HL-60 (cell line): Measurements from ENCODE around the gene PELI2.
A peak's percentile ranks its signal among the peaks of the same experiment; 100 is the strongest.

Experiments
- DNase-seq, 2 experiments: peaks; one replicate each; pipeline ENCODE4 v3.0.0-alpha.2; 2010 to 2020; ENCODE audit warnings: low read depth in 1 of 2, low spot score in 1 of 2
- H3K27ac ChIP-seq: fragments of 250-450 bp; sonication (Bioruptor Pico); replicated peaks from 2 replicates; pipeline ENCODE4 v1.5.1; 2020; ENCODE audit warnings: mild to moderate bottlenecking, moderate library complexity
- H3K27me3 ChIP-seq: fragments of 250-450 bp; sonication (Bioruptor Pico); 2 replicates; pipeline ENCODE4 v1.5.1; 2021; ENCODE audit warnings: mild to moderate bottlenecking, moderate library complexity; ENCODE audit not compliant: insufficient read depth, poor library complexity, severe bottlenecking
- H3K4me3 ChIP-seq: replicated peaks from 2 replicates; pipeline ENCODE4 v1.5.1; 2011; ENCODE audit warnings: mild to moderate bottlenecking, control low read depth, low read length; ENCODE audit not compliant: insufficient read depth
- GABPA ChIP-seq: IDR thresholded peaks from 2 replicates; pipeline ENCODE4 v1.6.1; 2012; ENCODE audit warnings: low read depth
- POLR2AphosphoS5 ChIP-seq: IDR thresholded peaks from 2 replicates; pipeline ENCODE4 v1.6.1; 2012; ENCODE audit warnings: low read depth
- SPI1 ChIP-seq: IDR thresholded peaks from 2 replicates; pipeline ENCODE4 v1.6.1; 2012; ENCODE audit warnings: low read depth, mild to moderate bottlenecking, borderline replicate concordance
- TF ChIP-seq, protein P1 (sequence below): IDR thresholded peaks from 2 replicates; pipeline ENCODE4 v1.6.1; 2012; ENCODE audit warnings: low read depth; ENCODE audit not compliant: insufficient replicate concordance
- TF ChIP-seq, protein P2 (sequence below): IDR thresholded peaks from one replicate; pipeline ENCODE4 v1.5.1; 2011; ENCODE audit warnings: low read length, control low read depth, inconsistent platforms; ENCODE audit not compliant: insufficient read depth

PELI2 gene

DNA sequence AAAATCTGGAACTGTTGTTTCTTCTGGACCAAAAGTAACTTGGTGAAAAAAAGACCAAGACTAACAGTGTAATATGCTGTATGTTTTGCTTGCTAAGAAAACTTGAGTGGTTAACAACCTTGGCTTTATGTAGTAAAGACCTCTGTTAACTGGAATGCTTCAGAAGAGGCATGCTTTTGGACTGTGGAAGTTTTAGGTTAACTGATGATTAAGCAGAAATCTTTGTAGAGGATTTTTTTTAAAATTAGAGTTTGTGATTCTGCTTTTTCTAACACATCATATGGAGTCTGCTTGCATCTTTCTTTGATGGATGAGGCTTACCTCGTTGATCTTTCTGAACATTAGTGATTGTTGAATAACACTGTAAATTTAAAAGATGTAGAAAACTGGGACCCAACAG is 17.5 kb downstream of the PELI2 start:
- H3K27ac ChIP-seq, result no peak overlapping the region
- TF ChIP-seq SPI1 (no peak), POLR2AphosphoS5 (no peak), GABPA (no peak)
- TF ChIP-seq, protein P1, sequence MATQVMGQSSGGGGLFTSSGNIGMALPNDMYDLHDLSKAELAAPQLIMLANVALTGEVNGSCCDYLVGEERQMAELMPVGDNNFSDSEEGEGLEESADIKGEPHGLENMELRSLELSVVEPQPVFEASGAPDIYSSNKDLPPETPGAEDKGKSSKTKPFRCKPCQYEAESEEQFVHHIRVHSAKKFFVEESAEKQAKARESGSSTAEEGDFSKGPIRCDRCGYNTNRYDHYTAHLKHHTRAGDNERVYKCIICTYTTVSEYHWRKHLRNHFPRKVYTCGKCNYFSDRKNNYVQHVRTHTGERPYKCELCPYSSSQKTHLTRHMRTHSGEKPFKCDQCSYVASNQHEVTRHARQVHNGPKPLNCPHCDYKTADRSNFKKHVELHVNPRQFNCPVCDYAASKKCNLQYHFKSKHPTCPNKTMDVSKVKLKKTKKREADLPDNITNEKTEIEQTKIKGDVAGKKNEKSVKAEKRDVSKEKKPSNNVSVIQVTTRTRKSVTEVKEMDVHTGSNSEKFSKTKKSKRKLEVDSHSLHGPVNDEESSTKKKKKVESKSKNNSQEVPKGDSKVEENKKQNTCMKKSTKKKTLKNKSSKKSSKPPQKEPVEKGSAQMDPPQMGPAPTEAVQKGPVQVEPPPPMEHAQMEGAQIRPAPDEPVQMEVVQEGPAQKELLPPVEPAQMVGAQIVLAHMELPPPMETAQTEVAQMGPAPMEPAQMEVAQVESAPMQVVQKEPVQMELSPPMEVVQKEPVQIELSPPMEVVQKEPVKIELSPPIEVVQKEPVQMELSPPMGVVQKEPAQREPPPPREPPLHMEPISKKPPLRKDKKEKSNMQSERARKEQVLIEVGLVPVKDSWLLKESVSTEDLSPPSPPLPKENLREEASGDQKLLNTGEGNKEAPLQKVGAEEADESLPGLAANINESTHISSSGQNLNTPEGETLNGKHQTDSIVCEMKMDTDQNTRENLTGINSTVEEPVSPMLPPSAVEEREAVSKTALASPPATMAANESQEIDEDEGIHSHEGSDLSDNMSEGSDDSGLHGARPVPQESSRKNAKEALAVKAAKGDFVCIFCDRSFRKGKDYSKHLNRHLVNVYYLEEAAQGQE, result no peak
- TF ChIP-seq, protein P2, sequence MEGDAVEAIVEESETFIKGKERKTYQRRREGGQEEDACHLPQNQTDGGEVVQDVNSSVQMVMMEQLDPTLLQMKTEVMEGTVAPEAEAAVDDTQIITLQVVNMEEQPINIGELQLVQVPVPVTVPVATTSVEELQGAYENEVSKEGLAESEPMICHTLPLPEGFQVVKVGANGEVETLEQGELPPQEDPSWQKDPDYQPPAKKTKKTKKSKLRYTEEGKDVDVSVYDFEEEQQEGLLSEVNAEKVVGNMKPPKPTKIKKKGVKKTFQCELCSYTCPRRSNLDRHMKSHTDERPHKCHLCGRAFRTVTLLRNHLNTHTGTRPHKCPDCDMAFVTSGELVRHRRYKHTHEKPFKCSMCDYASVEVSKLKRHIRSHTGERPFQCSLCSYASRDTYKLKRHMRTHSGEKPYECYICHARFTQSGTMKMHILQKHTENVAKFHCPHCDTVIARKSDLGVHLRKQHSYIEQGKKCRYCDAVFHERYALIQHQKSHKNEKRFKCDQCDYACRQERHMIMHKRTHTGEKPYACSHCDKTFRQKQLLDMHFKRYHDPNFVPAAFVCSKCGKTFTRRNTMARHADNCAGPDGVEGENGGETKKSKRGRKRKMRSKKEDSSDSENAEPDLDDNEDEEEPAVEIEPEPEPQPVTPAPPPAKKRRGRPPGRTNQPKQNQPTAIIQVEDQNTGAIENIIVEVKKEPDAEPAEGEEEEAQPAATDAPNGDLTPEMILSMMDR, result no peak
- no peak for DNase-seq
- no peaks in the 10 kb centered on the region for H3K27me3 ChIP-seq
- no peak overlapping the region for H3K4me3 ChIP-seq

GRCh38 chr14:56136571-56137452 is 18.6 kb downstream of the PELI2 start:
- H3K27ac ChIP-seq, result peak overlapping the region; percentile 35; the same call in 1 of the 2 replicates
- H3K4me3 ChIP-seq, result no peak overlapping the region
- no peak for DNase-seq
- no peaks in the 10 kb centered on the region for H3K27me3 ChIP-seq
- TF ChIP-seq SPI1 (no peak), GABPA (no peak), POLR2AphosphoS5 (no peak)
- TF ChIP-seq, protein P1, result no peak
- TF ChIP-seq, protein P2, result no peak

- no peak for TF ChIP-seq GABPA
- TF ChIP-seq, protein P2, result no peak
- no peak for TF ChIP-seq POLR2AphosphoS5
- no peak; the same call in 1 of the 2 replicates for TF ChIP-seq SPI1
- TF ChIP-seq, protein P1, result no peak
- no peaks in the 10 kb centered on the region for H3K27me3 ChIP-seq
- DNase-seq, result peak in 1 of 2 experiments; percentile 44
- H3K27ac ChIP-seq, result peak overlapping the region; percentile 35
- H3K4me3 ChIP-seq, result no peak overlapping the region
Measured at GRCh38 chr14:56137453-56137807, 19.2 kb downstream of the PELI2 start.
